HuH-7 (cell line): ENCODE results near the gene PEX14.
A peak's percentile ranks its signal among the peaks of the same experiment; 100 is the strongest.

ENCODE experiments used
- DNase-seq: peaks from one replicate; pipeline ENCODE4 v3.0.0; 2011; ENCODE audit warnings: low spot score

PEX14 gene

DNA sequence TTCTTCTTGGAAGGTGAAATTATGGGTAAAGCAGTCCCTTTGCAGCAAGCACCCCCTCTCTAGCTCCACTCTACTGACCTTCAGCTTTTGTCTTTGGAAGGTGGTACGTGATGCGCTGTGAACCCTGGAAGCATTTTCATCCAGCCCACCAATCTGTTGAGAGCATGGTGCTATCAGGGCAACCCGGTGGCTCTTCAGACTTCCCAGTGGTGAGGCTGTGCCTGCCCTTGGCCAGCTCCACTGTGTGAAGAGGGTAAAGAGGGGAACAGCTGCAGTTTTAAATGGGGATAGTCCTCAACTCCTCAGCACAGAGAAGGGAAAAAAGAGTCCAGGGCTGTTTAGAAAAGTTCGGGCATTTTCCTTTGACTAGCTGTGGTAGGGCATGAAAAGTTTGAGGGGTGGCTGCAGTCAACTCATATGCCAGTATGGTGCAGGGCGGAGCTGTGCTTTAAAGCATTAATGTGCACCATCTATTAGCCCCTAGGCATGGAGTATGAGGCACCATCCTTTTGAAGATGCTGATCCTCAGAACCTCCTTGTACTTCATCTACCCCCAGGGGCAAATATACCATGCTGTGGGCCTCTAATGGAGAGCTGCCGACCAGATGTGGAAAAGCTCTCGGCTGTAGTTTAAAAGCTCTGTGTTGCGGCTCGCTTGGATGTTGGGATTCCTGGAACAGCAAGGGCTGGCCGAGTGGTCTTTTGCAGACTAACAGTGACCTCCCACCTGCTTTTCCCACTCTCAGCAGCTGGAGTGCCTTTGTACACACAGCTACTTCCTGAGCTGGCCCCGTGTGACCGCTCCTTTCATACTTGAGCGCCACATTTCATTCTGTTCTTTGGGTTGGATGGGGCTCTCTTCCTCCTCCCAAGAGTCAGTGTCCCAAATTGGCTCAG is 123.0 kb downstream of the PEX14 start:
- DNase-seq: no peak

DNA sequence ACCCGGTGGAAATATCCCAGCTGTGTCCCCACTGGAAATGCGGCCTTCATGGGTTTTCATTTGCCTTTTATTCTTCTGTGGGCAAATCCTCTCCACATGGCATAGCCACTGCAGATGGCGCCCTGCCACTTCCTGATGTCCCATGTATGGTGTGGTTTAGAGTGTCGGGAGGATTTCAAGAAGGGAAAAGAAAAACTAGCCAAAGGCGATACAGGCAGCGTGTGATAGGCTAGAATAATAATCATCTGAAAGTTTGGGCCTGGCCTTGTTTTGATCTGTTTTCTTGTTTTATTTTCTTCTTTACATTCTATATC is 123.6 kb downstream of the PEX14 start:
- no peak for DNase-seq

DNA sequence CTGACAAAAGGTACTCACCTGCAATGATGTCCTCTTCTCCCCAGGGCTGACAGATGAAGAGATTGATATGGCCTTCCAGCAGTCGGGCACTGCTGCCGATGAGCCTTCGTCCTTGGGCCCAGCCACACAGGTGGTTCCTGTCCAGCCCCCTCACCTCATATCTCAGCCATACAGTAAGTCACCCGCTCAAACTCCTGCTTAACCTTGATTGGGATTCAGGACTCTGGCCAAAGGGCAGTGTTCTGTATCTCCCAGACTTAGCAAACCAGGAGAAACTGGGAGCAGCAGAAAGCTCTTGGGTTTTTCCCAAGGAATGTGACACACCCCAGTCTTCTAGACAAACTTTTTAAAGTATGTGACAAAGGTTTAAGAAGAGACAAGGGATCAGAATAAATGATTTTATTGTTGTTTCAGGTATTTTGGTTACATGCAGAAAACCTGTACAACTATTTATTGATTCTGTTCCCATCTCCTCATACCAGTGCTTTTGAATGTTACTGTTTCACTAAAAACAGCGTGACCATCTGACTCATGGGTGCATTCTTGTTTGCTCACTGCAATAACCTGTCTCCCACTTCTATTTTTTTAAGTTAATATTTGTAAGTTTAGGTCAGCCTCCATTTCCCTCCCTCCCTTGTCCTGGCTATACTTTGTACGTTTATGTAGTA is 124.6 kb downstream of the PEX14 start:
- peak; percentile 32 for DNase-seq

DNA sequence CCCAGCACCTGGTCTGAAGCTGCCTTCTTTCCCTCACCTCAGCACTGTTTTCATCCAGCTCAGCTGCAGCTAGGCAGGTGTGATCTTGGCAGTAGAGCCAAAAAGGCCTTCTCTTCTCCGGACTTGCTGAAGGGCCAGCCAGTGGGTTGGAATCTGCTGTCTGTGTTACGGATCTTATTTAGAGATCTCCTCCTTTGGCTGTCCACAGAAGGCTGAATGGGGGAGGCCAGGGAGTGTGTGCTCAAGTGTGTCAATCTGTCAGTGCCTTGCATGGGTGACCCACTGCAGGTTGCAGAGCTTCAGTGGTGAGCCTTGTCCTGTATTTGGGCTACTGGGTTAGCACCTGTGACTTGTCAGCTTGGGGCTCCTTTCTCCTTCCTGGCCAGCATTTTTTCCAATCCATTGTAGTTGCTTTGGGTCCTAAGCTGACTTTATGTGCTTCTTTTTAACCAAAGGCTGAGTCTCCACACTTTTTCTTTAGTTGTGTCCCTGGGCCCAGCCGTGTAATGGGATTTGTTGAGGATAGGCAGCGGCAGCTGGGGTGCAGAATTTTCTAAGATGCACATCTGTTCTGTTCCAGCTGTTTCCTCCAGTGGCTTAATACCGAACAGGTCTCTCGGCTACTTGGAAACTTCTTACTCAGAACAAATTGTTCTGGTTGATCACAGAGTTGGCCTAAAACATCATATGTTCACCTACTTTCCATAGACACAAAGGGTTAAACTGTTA is 126.8 kb downstream of the PEX14 start:
- no peak for DNase-seq

DNA sequence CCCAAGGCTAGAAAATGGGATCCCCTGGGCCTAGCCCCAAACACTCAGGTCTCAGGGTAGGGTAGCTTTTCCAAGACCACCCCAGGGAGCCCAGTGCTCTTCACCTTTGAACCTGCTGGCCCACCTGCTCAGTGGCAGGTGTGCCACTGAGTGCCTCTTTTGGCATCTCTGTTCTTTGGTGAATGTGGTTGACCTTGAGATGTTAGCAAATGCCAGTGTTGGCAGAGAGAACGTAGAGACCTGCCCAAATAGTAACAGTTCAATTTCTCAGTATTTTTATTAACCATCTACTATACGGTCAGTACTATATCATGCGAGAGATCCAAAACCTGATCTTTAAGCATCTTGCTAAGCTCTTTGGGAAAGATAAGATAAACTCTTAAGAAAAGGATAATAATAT is 128.2 kb downstream of the PEX14 start:
- DNase-seq: no peak

DNA sequence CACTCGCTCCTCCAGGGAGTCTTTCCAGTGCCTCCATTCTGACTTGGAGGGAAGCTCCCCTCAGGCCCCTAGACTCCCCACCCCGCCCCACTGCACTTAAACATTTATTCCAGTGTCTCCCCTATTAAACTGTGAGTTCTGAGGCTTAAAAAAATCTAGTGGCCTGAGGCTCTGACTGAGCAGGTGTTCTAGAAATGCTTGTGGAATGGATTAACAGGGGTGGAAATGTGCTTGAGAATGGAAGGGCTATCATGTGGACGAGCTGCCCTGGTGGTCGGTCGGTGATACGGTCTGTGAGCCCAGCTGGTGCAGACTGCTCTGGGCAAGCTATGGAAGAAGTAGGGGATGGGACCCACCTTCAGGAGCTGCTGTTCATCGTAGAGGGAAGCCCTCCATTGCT is 130.2 kb downstream of the PEX14 start:
- no peak for DNase-seq

DNA sequence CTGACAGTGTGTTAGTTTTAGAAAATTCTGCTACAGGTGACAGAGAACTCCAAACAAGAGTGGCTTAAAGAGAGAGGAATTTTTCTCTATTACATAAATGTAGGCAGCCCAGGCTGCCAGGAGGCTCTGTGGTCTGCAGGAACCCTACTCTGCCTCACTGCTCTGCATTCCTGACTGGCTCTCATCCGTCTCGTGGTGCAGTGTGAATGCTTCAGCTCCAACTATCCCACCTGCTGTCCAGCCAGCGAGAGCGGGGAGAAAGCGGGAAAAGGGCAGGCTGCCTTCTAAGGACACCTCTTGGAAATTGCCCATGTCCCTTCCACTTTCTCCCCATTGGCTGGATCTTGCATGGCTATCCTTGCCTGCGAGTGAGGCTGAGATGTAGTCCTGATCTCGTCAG is 131.3 kb downstream of the PEX14 start:
- no peak for DNase-seq

GRCh38 chr1:10607228-10607627 is 132.5 kb downstream of the PEX14 start:
- no peak for DNase-seq

- DNase-seq: no peak
Observed at GRCh38 chr1:10608690-10609089, 133.9 kb downstream of the PEX14 start.

GRCh38 chr1:10610901-10611600 is 136.3 kb downstream of the PEX14 start:
- no peak for DNase-seq

DNA sequence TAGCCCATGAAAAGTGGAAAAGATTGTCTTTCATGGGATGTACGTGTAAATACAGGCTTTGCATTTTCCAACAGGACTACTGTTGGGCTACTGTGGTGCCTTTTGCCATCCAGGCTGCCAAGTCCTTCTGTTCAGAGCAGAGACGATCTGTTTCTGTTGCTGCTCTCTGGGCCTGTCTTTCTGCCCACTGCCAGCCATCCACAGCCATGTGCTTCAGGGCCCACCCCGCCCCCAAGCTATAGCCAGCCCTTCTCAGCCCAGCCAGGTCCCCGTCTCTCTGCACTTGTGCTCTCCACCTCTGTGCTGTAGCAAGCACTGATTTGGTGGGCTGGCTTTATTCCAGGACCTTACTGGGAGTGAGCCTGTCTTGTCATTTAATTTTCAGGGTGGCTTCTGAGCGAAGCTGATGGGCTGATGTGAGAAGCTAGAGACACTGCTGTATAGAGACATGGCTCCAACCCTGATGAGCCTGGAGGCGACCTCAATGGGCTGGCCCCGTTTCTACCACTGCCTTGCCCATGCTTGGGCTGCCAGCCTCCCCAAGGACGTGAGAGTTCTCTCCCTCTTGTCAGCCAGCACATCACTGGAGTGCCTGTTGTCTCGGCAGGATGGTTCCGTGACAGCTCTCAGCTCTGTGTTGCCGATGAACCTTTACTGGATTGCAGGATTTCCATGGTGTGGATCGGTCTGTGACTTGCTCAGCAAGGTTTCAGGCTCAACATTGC is 137.8 kb downstream of the PEX14 start:
- no peak for DNase-seq

- no peak for DNase-seq
Observed at GRCh38 chr1:10613340-10613739, 138.6 kb downstream of the PEX14 start.

- DNase-seq: no peak
Observed at GRCh38 chr1:10613861-10614260, 139.1 kb downstream of the PEX14 start.

- DNase-seq: no peak
Observed at GRCh38 chr1:10614377-10615225, 139.9 kb downstream of the PEX14 start.

- no peak for DNase-seq
Observed at GRCh38 chr1:10615332-10615731, 140.6 kb downstream of the PEX14 start.

- DNase-seq: no peak
Observed at GRCh38 chr1:10615932-10616671, 141.4 kb downstream of the PEX14 start.

- DNase-seq: no peak
Observed at GRCh38 chr1:10616696-10617095, 141.9 kb downstream of the PEX14 start.

- DNase-seq: no peak
Observed at GRCh38 chr1:10617318-10617717, 142.6 kb downstream of the PEX14 start.

- DNase-seq: no peak
Observed at GRCh38 chr1:10617931-10618885, 143.5 kb downstream of the PEX14 start.
